ENCODE data around the gene RAB36. TPM values are rescaled to one million over a fixed set of nuclear protein-coding genes. Genes with fewer than 3 reads are reported as not detected.

Gene RAB36
- total RNA-seq, 4 donors from 2014 or later: 0.38 to 1.0 (median 0.57) TPM

DNA sequence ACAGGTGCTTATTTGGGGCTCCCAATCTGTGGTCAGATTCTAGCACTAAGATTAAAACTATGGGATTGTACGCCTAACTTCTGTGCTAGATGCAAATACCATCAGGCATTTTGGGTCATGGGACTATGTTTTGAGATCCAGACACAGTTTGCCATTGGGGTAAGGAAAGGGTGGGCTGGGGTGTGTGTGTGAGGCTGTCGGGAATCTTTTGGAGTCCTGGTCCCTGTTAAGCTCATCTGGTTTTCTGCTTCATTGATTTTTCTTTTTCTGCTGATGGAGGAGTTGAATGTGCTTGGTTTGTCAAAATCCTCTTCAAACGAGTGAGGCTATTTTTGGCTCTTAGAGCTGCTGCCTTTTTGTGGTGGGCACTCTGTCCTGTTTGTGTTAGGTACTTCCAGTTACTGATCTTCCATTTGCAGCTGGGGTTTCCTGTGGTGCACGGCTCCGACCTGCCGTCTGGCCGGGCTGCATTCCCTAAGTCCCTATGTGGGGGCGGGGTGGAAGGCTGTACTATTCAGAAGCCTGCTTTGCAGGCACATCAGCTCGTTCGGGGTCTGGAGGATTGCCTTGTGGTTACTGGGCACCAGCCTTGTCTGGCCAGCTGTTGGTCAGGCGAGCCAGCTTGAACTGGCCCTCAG is 37.9 kb downstream of the RAB36 start:
- TF ChIP-seq, protein P1, sequence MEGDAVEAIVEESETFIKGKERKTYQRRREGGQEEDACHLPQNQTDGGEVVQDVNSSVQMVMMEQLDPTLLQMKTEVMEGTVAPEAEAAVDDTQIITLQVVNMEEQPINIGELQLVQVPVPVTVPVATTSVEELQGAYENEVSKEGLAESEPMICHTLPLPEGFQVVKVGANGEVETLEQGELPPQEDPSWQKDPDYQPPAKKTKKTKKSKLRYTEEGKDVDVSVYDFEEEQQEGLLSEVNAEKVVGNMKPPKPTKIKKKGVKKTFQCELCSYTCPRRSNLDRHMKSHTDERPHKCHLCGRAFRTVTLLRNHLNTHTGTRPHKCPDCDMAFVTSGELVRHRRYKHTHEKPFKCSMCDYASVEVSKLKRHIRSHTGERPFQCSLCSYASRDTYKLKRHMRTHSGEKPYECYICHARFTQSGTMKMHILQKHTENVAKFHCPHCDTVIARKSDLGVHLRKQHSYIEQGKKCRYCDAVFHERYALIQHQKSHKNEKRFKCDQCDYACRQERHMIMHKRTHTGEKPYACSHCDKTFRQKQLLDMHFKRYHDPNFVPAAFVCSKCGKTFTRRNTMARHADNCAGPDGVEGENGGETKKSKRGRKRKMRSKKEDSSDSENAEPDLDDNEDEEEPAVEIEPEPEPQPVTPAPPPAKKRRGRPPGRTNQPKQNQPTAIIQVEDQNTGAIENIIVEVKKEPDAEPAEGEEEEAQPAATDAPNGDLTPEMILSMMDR (IDR thresholded peaks at IDR 0.05; ENCODE audit: low read depth): no peak

DNA sequence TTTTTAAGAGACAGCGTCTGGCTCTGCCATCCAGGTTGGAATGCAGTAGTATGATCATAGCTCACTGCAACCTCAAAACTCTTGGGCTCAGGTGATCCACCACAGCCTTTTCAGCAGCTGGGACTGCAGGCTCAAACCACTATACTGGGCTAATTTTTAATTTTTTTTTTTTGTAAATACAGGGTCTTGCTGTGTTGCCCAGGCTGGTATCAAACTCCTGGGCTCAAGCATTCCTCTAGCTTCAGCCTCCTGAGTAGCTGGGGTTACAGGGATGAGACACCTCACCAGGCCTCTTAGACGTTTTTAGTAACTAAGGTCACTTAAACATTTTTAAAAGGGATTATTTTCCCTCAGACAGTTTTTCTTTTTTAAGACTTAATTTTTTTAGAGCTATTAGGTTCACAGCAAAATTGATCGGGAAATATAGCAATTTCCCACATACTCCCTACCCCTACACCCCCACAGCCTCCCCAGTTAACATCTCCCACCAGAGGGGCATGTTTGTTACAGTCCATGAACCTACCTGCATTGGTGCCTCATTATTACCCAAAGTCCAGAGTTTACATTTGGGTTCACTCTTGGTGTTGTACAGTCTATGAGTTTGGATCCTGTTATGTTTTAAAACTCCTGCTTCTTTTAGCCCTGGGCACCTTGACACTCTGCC is 39.0 kb downstream of the RAB36 start:
- TF ChIP-seq, protein P1 (IDR thresholded peaks at IDR 0.05; ENCODE audit: low read depth): no peak

DNA sequence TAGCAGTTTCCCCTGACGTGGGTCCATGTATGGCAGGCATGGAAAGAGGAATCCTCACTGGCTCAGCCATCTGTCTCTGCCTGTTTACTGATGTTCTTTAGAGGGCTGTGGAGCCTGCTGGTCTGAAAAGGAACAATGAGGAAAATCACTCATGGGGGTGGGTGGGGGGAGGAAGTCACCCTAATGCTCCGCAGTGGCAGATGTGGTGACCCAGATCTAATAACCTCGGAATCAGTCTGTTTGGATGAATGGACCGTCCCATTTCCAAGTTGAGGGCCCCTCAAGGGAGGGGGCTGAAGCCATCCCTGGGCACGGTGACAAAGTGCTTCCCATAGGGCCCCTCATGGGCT is 39.5 kb downstream of the RAB36 start:
- TF ChIP-seq, protein P1 (IDR thresholded peaks at IDR 0.05; ENCODE audit: low read depth): no peak

DNA sequence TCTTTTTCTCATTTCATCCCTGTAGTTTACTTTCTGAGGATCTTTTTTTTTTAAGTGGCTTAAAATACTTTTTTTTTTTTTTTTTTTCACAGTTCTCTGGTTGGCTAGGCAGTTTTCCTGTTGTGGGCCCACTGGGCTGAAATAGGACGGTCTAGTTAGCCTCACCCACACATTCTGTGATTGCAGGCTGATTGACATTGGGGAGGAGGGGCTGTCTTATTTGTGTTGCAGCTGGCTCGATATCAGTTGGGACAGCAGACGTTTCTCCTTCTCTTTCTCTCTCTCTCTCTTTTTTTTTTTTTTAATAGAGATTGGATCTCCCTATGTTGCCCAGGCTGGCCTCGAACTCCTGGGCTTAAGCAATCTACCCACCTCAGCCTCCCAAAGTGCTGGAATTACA is 41.9 kb downstream of the RAB36 start:
- TF ChIP-seq, protein P1 (IDR thresholded peaks at IDR 0.05; ENCODE audit: low read depth): no peak

DNA sequence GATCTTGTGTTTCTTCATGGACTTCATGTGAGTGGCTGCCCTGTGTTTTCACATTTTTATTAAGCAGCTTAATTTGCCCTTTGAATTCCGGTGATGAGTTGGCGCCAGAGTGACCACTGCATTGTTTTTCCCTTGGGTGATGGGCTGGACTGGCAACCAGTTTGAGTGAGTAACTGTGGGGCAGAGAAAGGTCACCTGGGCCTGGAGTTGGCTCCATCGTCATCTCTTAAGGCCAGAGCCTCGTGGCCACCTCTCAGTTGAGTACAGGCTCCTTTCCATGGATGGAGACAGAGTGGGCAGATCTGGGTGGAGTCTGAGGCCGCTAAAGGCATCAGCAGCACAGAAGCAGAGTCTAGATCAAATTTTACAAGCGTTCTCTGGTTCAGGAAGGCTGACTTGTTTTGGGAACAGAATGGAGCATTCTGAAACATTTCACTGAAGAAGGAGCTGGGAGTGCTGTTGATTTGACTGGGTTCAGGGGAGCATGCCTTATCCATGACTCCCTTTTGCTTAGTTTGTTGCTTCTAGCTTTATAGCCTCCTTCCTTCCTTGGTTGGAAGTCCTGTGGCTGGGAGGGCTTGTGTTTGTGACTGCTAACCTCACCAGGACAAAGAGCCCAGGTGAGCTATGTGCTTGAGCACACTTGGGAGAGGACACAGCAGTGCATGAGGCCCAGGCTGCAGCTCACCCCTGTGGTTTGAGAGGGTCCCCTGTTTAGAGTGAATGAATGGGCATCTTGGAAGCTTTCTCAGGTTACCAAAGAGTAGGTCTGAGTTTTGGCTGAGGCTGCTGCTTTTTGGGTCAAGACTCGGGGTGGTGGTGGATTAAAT is 42.8 kb downstream of the RAB36 start:
- TF ChIP-seq, protein P1 (IDR thresholded peaks at IDR 0.05; ENCODE audit: low read depth): no peak

DNA sequence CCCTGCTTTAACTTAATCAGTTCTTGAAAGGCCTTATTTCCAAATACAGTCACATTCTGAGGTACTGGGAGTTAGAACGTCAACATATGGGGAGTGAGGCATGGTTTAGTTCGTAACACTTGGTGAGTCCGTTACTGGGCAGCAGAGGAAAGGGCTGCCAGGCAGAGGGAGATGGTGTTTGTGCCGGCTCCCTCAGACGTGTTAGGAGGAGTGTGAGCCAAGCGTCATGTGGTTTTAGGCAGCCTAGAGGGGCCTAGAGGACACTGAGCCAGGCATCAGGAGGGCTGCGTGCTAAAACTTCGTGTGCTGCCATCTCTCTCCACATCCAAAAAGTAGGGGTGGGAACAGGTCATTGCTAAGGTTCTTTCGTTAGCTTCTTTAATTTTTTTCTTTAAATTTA is 45.2 kb downstream of the RAB36 start:
- TF ChIP-seq, protein P1 (IDR thresholded peaks at IDR 0.05; ENCODE audit: low read depth): no peak

DNA sequence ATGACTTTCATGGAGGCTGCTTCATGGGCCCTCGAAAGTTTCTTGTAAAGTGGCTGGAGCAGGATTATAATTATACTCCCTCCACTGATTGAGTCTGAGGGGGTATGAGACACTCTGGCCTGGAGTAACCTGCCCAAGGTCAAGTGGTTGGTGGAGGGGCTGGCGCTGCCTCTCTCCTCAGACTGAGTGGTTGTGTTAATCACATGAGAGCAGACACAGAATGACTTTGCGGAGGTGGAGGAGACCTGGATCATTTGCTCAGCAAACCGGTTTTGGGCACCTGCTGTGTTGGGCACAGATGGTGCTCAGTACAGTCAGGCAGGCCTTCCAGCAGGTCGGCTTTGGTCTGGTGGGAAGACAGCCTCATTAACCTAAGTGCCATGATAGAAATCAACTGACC is 46.9 kb downstream of the RAB36 start:
- TF ChIP-seq, protein P1 (IDR thresholded peaks at IDR 0.05; ENCODE audit: low read depth): no peak

All from subcutaneous adipose tissue (tissue), 4 donors.